A673 (cell line): ENCODE results near the gene TOM1L2.

Source experiments
- CTCF ChIP-seq: fragments of 300-800, 200-600 bp; sonication (generic); conservative IDR thresholded peaks from 2 replicates; pipeline ENCODE4 v1.5.1; 2017; ENCODE audit warnings: low read depth, mild to moderate bottlenecking, antibody characterized with exemption, low read length, moderate library complexity, mixed read lengths
- EZH2 ChIP-seq: fragments of 200-600 bp; sonication (generic); IDR thresholded peaks from 2 replicates; pipeline ENCODE4 v1.6.1; 2017; ENCODE audit warnings: borderline replicate concordance, low read depth, mild to moderate bottlenecking, mixed read lengths, antibody characterized with exemption, low read length; ENCODE audit not compliant: poor library complexity, severe bottlenecking

GRCh38 chr17:17847118-17847689, 125.0 kb downstream of the TOM1L2 start:
- no peak for TF ChIP-seq CTCF
- no peak for TF ChIP-seq EZH2
